ENCODE measurements around the gene MRPL39. TPM values are rescaled to one million over a fixed set of nuclear protein-coding genes. Genes with fewer than 3 reads are reported as not detected.

Gene MRPL39
- total and polyA plus RNA-seq, 7 donors, result 15.3 to 53.6 (median 18.9) TPM

- intact Hi-C loops (cut with DNase I), result no loop called here
- Histone ChIP-seq H3K27me3 (no peaks in the 10 kb centered on the region), H3K4me3 (no peak overlapping the region), H3K36me3 (no peaks in the 10 kb centered on the region), H3K27ac (no peak overlapping the region), H3K4me1 (peaks cover 0 to 10% (median 7%) of the 10 kb centered on the region in 4 donors), H3K9me3 (no peaks in the 10 kb centered on the region)
- 81 to 92% methylated on average over 2 of the region's 2 CpGs for whole genome bisulfite sequencing, 2 donors
- DNase-seq, result no peak
- TF ChIP-seq EP300 (IDR thresholded peaks at IDR 0.05), result no peak
Measured at GRCh38 chr21:25558123-25558522, 49.2 kb downstream of the MRPL39 start.

GRCh38 chr21:25557180-25557579 lies 50.1 kb downstream of the MRPL39 start:
- H3K4me3 ChIP-seq, result no peak overlapping the region
- no peak overlapping the region for H3K27ac ChIP-seq
- intact Hi-C loops (cut with DNase I), result no loop called here
- peaks cover 0 to 3% (median 2%) of the 10 kb centered on the region in 4 donors for H3K4me1 ChIP-seq
- DNase-seq, result no peak
- no peaks in the 10 kb centered on the region for H3K36me3 ChIP-seq
- no peak for TF ChIP-seq POLR2AphosphoS5 (IDR thresholded peaks at IDR 0.05)
- no peak for TF ChIP-seq EP300 (IDR thresholded peaks at IDR 0.05)
- no peak for TF ChIP-seq CTCF (IDR thresholded peaks at IDR 0.05)
- no peak for TF ChIP-seq POLR2A (IDR thresholded peaks at IDR 0.05)
- no peaks in the 10 kb centered on the region for H3K27me3 ChIP-seq
- H3K9me3 ChIP-seq, result no peaks in the 10 kb centered on the region
- 91 to 94% methylated on average over 1 of the region's 1 CpG for WGBS, 2 donors

GRCh38 chr21:25556091-25556490 lies 51.2 kb downstream of the MRPL39 start:
- H3K27ac ChIP-seq, result no peak overlapping the region
- no peaks in the 10 kb centered on the region for H3K9me3 ChIP-seq
- intact Hi-C loops (cut with DNase I), result no loop called here
- peaks cover 0 to 3% (median 0%) of the 10 kb centered on the region in 4 donors for H3K4me1 ChIP-seq
- no peak overlapping the region for H3K4me3 ChIP-seq
- no peaks in the 10 kb centered on the region for H3K36me3 ChIP-seq
- H3K27me3 ChIP-seq, result no peaks in the 10 kb centered on the region
- TF ChIP-seq POLR2A (IDR thresholded peaks at IDR 0.05) (no peak), POLR2AphosphoS5 (IDR thresholded peaks at IDR 0.05) (no peak), EP300 (IDR thresholded peaks at IDR 0.05) (no peak), CTCF (IDR thresholded peaks at IDR 0.05) (no peak)
- DNase-seq, result no peak

- no peak for DNase-seq
- TF ChIP-seq POLR2A (IDR thresholded peaks at IDR 0.05) (no peak), POLR2AphosphoS5 (IDR thresholded peaks at IDR 0.05) (no peak), CTCF (IDR thresholded peaks at IDR 0.05) (no peak), EP300 (IDR thresholded peaks at IDR 0.05) (no peak)
- no peaks in the 10 kb centered on the region for H3K27me3 ChIP-seq
- peaks cover 0 to 3% (median 0%) of the 10 kb centered on the region in 4 donors for H3K4me1 ChIP-seq
- no peaks in the 10 kb centered on the region for H3K36me3 ChIP-seq
- H3K27ac ChIP-seq, result no peak overlapping the region
- no peaks in the 10 kb centered on the region for H3K9me3 ChIP-seq
- intact Hi-C loops (cut with DNase I), result no loop called here
- H3K4me3 ChIP-seq, result no peak overlapping the region
Measured at GRCh38 chr21:25555492-25555891, 51.8 kb downstream of the MRPL39 start.

GRCh38 chr21:25552856-25553255 lies 54.4 kb downstream of the MRPL39 start:
- Histone ChIP-seq H3K27me3 (no peaks in the 10 kb centered on the region), H3K36me3 (no peaks in the 10 kb centered on the region), H3K4me3 (no peak overlapping the region), H3K4me1 (no peaks in the 10 kb centered on the region), H3K27ac (no peak overlapping the region), H3K9me3 (no peaks in the 10 kb centered on the region)
- no peak for DNase-seq
- 39 to 75% methylated on average over 5 of the region's 5 CpGs for WGBS, 2 donors
- intact Hi-C loops (cut with DNase I), result no loop called here
- no peak for TF ChIP-seq POLR2A (IDR thresholded peaks at IDR 0.05)

- Histone ChIP-seq H3K9me3 (no peaks in the 10 kb centered on the region), H3K36me3 (no peaks in the 10 kb centered on the region), H3K27me3 (no peaks in the 10 kb centered on the region), H3K27ac (no peak overlapping the region), H3K4me3 (no peak overlapping the region), H3K4me1 (no peaks in the 10 kb centered on the region)
- WGBS, 2 donors, result 96% methylated on average over 1 of the region's 1 CpG
- intact Hi-C loops (cut with DNase I), result no loop called here
- DNase-seq, result no peak
- TF ChIP-seq POLR2A (IDR thresholded peaks at IDR 0.05) (no peak), POLR2AphosphoS5 (IDR thresholded peaks at IDR 0.05) (no peak), EP300 (IDR thresholded peaks at IDR 0.05) (no peak), CTCF (IDR thresholded peaks at IDR 0.05) (no peak)
Measured at GRCh38 chr21:25551569-25551968, 55.7 kb downstream of the MRPL39 start.

Data from sigmoid colon (tissue), 7 donors.